Measurements from ENCODE around the gene PRPF38B.

PRPF38B gene

DNA sequence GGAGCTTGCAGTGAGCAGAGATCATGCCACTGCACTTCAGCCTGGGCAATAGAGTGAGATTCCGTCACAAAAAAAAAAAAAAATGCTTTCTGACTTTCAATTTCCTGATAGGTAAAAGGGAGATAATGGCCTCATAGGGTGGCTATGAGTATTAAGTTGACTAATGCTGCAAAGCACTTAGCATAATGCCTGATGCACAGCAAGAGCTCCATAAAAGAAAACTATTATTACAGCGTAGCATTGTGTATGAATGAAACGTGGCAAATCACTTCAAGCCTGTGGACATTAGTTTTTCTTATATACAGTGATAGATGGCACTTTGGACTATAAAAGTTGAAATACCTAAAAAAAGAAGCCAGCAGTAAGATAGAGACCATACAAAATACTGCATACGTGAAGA is 37.4 kb downstream of the PRPF38B start:
- no peaks in the 10 kb centered on the region for H4K20me1 ChIP-seq (ENCODE audit: insufficient read depth, low read length)
- H3K27me3 ChIP-seq (ENCODE audit: low read depth, low read length), result no peaks in the 10 kb centered on the region
- no peak overlapping the region for H3K27ac ChIP-seq (ENCODE audit: low read length)
- no peak overlapping the region for H3K9ac ChIP-seq (ENCODE audit: low read length)
- no peak overlapping the region for H3K4me3 ChIP-seq (ENCODE audit: low read length)
- H3K4me2 ChIP-seq (ENCODE audit: low read length), result no peak overlapping the region
- H3K79me2 ChIP-seq (ENCODE audit: low read length), result no peaks in the 10 kb centered on the region
- TF ChIP-seq EZH2phosphoT487 (IDR thresholded peaks at IDR 0.05; ENCODE audit: low read depth), result no peak
- TF ChIP-seq, protein P1, sequence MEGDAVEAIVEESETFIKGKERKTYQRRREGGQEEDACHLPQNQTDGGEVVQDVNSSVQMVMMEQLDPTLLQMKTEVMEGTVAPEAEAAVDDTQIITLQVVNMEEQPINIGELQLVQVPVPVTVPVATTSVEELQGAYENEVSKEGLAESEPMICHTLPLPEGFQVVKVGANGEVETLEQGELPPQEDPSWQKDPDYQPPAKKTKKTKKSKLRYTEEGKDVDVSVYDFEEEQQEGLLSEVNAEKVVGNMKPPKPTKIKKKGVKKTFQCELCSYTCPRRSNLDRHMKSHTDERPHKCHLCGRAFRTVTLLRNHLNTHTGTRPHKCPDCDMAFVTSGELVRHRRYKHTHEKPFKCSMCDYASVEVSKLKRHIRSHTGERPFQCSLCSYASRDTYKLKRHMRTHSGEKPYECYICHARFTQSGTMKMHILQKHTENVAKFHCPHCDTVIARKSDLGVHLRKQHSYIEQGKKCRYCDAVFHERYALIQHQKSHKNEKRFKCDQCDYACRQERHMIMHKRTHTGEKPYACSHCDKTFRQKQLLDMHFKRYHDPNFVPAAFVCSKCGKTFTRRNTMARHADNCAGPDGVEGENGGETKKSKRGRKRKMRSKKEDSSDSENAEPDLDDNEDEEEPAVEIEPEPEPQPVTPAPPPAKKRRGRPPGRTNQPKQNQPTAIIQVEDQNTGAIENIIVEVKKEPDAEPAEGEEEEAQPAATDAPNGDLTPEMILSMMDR (IDR thresholded peaks at IDR 0.05; ENCODE audit: low read depth, low read length), result no peak
- H2AFZ ChIP-seq (ENCODE audit: low read depth, low read length), result no peak overlapping the region
- H3K4me1 ChIP-seq (ENCODE audit: low read length), result no peaks in the 10 kb centered on the region
- H3K9me3 ChIP-seq (ENCODE audit: insufficient read depth, low read length), result no peaks in the 10 kb centered on the region
- H3K36me3 ChIP-seq (replicated peaks; ENCODE audit: low read depth, low read length), result no peaks in the 10 kb centered on the region

DNA sequence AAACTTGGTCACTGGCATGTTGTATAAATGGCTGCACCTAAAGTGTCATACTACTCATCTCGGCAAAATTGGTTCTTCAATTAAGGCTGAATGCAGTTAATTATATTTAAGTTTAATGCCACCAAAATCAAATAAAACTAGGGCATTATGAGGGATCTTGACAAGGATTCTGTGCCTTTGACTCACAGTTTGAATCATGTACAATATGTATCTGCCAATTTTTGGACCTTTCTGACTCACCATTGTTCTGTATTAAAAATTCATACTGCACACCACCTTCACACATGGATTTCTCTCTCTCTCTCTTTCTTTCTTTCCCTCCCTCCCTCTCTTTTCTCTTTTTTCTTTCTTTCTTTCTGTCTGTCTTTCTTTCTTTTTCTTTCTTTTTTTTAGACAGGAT is 40.3 kb downstream of the PRPF38B start:
- Histone ChIP-seq H3K4me3 (ENCODE audit: low read length) (no peak overlapping the region), H3K36me3 (replicated peaks; ENCODE audit: low read depth, low read length) (no peaks in the 10 kb centered on the region), H3K27ac (ENCODE audit: low read length) (no peak overlapping the region), H3K27me3 (ENCODE audit: low read depth, low read length) (no peaks in the 10 kb centered on the region), H2AFZ (ENCODE audit: low read depth, low read length) (no peak overlapping the region), H4K20me1 (ENCODE audit: insufficient read depth, low read length) (no peaks in the 10 kb centered on the region), H3K9ac (ENCODE audit: low read length) (no peak overlapping the region), H3K79me2 (ENCODE audit: low read length) (no peaks in the 10 kb centered on the region), H3K4me1 (ENCODE audit: low read length) (no peaks in the 10 kb centered on the region), H3K4me2 (ENCODE audit: low read length) (no peak overlapping the region), H3K9me3 (ENCODE audit: insufficient read depth, low read length) (no peaks in the 10 kb centered on the region)
- TF ChIP-seq, protein P1 (IDR thresholded peaks at IDR 0.05; ENCODE audit: low read depth, low read length), result no peak
- TF ChIP-seq EZH2phosphoT487 (IDR thresholded peaks at IDR 0.05; ENCODE audit: low read depth), result no peak

DNA sequence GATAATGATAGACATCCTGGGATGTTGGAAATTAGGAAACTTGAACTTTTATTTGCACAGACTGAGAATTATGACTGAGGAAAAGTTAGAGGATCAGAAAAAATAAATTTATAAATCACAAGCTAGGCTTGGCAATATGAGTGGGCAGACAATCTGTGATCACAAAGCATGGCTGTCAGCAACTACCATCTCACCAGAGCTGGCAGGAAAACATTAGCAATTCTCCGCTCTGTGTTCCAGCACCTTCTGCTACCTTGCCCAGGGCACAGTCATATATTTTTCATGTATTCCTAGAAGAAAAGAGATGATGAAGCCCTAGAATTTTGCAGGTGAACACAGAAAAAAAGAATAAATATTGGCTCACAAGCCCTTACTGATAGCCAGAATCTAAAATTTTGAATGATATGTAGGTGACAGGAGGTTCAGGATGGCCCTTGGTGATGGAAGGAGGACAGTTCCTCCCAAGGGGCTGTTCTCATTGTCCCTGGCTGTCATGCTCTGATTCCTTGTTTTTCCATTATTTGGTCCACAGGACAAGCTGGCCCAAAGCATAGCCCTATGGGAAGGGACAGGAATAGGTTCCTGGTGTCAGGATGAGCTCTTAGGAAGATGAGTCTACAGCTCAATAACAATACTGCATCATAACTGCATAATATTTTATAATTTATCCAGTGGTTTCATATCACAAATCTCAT is 42.2 kb downstream of the PRPF38B start:
- no peak overlapping the region for H3K4me3 ChIP-seq (ENCODE audit: low read length)
- no peak overlapping the region for H3K27ac ChIP-seq (ENCODE audit: low read length)
- no peaks in the 10 kb centered on the region for H3K27me3 ChIP-seq (ENCODE audit: low read depth, low read length)
- TF ChIP-seq EZH2phosphoT487 (IDR thresholded peaks at IDR 0.05; ENCODE audit: low read depth), result no peak
- TF ChIP-seq, protein P1 (IDR thresholded peaks at IDR 0.05; ENCODE audit: low read depth, low read length), result no peak
- H2AFZ ChIP-seq (ENCODE audit: low read depth, low read length), result no peak overlapping the region
- H4K20me1 ChIP-seq (ENCODE audit: insufficient read depth, low read length), result no peaks in the 10 kb centered on the region
- H3K9ac ChIP-seq (ENCODE audit: low read length), result no peak overlapping the region
- no peaks in the 10 kb centered on the region for H3K79me2 ChIP-seq (ENCODE audit: low read length)
- H3K4me2 ChIP-seq (ENCODE audit: low read length), result no peak overlapping the region
- H3K36me3 ChIP-seq (replicated peaks; ENCODE audit: low read depth, low read length), result no peaks in the 10 kb centered on the region
- no peaks in the 10 kb centered on the region for H3K9me3 ChIP-seq (ENCODE audit: insufficient read depth, low read length)
- H3K4me1 ChIP-seq (ENCODE audit: low read length), result no peaks in the 10 kb centered on the region

DNA sequence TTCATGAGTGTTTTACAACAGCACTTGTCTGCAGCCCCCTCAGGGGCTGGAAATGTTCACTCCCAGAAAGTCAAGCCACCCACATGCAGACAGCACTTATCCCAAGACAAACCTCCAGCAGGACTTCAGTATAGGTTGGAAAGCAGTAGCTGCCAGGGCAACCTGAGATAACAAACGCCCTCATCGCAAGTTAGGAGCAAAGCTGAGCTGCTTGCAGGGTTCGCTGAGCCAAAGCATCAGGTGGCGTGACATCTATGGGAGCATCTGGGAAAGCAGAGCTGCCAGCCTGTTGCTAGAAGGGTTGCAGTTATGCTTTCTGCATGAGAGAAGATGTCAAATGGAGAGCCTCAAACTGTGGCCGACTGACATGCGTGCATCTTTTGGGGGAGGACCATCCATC is 50.1 kb downstream of the PRPF38B start:
- Histone ChIP-seq H4K20me1 (ENCODE audit: insufficient read depth, low read length) (no peaks in the 10 kb centered on the region), H3K9ac (ENCODE audit: low read length) (no peak overlapping the region), H3K4me1 (ENCODE audit: low read length) (peaks cover 4% of the 10 kb centered on the region), H2AFZ (ENCODE audit: low read depth, low read length) (no peak overlapping the region), H3K4me3 (ENCODE audit: low read length) (no peak overlapping the region), H3K36me3 (replicated peaks; ENCODE audit: low read depth, low read length) (no peaks in the 10 kb centered on the region), H3K27ac (ENCODE audit: low read length) (no peak overlapping the region), H3K27me3 (ENCODE audit: low read depth, low read length) (no peaks in the 10 kb centered on the region), H3K9me3 (ENCODE audit: insufficient read depth, low read length) (no peaks in the 10 kb centered on the region), H3K4me2 (ENCODE audit: low read length) (no peak overlapping the region), H3K79me2 (ENCODE audit: low read length) (peaks cover 4% of the 10 kb centered on the region)
- no peak for TF ChIP-seq EZH2phosphoT487 (IDR thresholded peaks at IDR 0.05; ENCODE audit: low read depth)
- TF ChIP-seq, protein P1 (IDR thresholded peaks at IDR 0.05; ENCODE audit: low read depth, low read length), result no peak

Measured in OCI-LY3 (cell line).